Amniotic epithelial cell (primary cell): ENCODE results near the gene ACAD8.
A peak's percentile ranks its signal among the peaks of the same experiment; 100 is the strongest.

Experiments
- DNase-seq: peaks from one replicate; pipeline ENCODE4 v3.0.0-alpha.2; 2010; ENCODE audit warnings: low read depth

Gene ACAD8

GRCh38 chr11:134253188-134253993, at the start of gene ACAD8, which contains the start of gene THYN1:
TSS of gene ACAD8 (plus strand) at chr11:134253568. CDS start at chr11:134253601, 33 bp downstream.
TSS of gene THYN1 (minus strand) at chr11:134253352. CDS start at chr11:134252882, 470 bp downstream.
- DNase-seq = peak; percentile 95

- no peak for DNase-seq
Observed at GRCh38 chr11:134205729-134206128, 47.6 kb upstream of the ACAD8 start.

GRCh38 chr11:134206185-134206584, 47.2 kb upstream of the ACAD8 start:
- no peak for DNase-seq

GRCh38 chr11:134207538-134208239, 45.7 kb upstream of the ACAD8 start:
- DNase-seq = peak; percentile 16

GRCh38 chr11:134215836-134216235, 37.5 kb upstream of the ACAD8 start:
- no peak for DNase-seq

GRCh38 chr11:134216816-134217215, 36.6 kb upstream of the ACAD8 start:
- no peak for DNase-seq

- DNase-seq = no peak
Observed at GRCh38 chr11:134223121-134223520, 30.2 kb upstream of the ACAD8 start.

GRCh38 chr11:134223836-134224709, 29.3 kb upstream of the ACAD8 start, which contains the start of the genes NCAPD3 and VPS26B:
TSS of gene NCAPD3 (minus strand) at chr11:134223967. CDS start at chr11:134223926, 41 bp downstream.
TSS of gene VPS26B (plus strand) at chr11:134224671. CDS start at chr11:134225123, 452 bp downstream.
- DNase-seq = peak; percentile 92

GRCh38 chr11:134224710-134225664, 28.4 kb upstream of the ACAD8 start:
- DNase-seq = peak; percentile 20

- peak; percentile 80 for DNase-seq
Observed at GRCh38 chr11:134226806-134227325, 26.5 kb upstream of the ACAD8 start.

- DNase-seq = no peak
Observed at GRCh38 chr11:134228625-134229024, 24.7 kb upstream of the ACAD8 start.

- DNase-seq = peak; percentile 29
Observed at GRCh38 chr11:134229126-134229790, 24.1 kb upstream of the ACAD8 start.

- no peak for DNase-seq
Observed at GRCh38 chr11:134230339-134230738, 23.0 kb upstream of the ACAD8 start.

GRCh38 chr11:134231958-134232659, 21.3 kb upstream of the ACAD8 start:
- DNase-seq = no peak

GRCh38 chr11:134233729-134234179, 19.6 kb upstream of the ACAD8 start:
- DNase-seq = no peak

GRCh38 chr11:134235399-134235798, 18.0 kb upstream of the ACAD8 start:
- DNase-seq = no peak

- DNase-seq = peak; percentile 63
Observed at GRCh38 chr11:134236834-134237556, 16.4 kb upstream of the ACAD8 start.

GRCh38 chr11:134237557-134237922, 15.8 kb upstream of the ACAD8 start:
- no peak for DNase-seq

GRCh38 chr11:134238956-134239355, 14.4 kb upstream of the ACAD8 start:
- no peak for DNase-seq
